ENCODE results near the gene YES1.
A peak's percentile ranks its signal among the peaks of the same experiment; 100 is the strongest.
"Not testable (repeated sequence)": the region's sequence is repeated elsewhere in the genome, so short reads cannot be mapped to it uniquely, and the experiment has no call there.

Gene YES1

DNA sequence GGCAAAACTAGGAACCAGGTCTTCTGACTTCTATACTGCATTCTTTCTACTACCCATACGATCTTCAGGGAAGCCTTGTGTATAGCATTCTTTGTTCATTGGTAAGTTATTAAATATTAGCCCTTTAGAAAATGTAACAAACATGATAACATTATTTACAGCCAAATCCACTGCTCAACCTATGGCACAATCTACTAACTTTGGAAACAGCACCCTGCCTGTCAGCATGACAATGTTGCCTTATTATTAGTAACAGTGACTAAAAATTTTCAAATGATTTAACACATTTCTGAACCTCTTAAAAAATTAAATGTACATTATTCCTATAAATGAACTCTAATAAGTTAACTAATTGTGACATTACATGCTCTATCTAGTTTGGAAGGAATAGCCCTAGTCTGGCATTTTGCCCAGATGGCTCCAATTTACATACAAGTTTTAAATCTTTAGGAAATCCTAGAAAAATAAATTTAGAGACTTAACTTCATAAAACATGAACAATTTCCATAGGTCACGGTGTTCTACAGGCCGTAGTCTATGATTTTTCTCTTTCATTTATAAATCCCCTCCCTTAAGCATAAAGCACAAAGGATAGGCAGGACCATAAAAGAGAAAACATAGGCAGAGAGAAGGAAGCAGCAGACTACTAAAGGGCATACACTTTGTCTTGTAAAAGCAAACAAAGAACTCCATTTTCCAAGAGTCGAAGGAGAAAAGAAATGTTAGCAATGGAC, 33.7 kb downstream of the YES1 start:
- no peak for DNase-seq

GRCh38 chr18:777021-777420, 35.0 kb downstream of the YES1 start:
- no peak for DNase-seq

- not testable (repeated sequence) for DNase-seq
Observed at GRCh38 chr18:776044-776443, 36.0 kb downstream of the YES1 start.

DNA sequence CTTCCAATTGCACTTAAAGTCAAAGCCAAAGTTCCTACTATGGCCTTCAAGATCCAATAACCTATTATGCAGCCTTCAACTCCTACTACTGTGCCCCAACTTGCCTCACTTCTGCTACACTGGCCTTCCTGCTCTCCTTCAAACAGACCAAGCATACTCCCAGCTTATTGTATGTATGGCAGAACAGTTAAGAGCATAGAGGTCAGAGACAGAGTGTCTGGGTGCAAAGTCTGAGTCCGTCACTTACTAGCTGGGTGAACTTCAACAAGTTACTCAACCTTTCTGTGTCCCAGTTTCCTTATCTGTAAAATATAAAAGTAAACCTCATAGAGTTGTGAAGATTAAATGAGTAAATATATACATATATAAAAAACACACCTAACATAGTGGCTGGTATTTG, 37.2 kb downstream of the YES1 start:
- DNase-seq: no peak

GRCh38 chr18:773980-774624, 37.9 kb downstream of the YES1 start:
- DNase-seq: no peak

- DNase-seq: no peak
Observed at GRCh38 chr18:770583-770961, 41.5 kb downstream of the YES1 start.

- DNase-seq: no peak
Observed at GRCh38 chr18:767961-768360, 44.1 kb downstream of the YES1 start.

DNA sequence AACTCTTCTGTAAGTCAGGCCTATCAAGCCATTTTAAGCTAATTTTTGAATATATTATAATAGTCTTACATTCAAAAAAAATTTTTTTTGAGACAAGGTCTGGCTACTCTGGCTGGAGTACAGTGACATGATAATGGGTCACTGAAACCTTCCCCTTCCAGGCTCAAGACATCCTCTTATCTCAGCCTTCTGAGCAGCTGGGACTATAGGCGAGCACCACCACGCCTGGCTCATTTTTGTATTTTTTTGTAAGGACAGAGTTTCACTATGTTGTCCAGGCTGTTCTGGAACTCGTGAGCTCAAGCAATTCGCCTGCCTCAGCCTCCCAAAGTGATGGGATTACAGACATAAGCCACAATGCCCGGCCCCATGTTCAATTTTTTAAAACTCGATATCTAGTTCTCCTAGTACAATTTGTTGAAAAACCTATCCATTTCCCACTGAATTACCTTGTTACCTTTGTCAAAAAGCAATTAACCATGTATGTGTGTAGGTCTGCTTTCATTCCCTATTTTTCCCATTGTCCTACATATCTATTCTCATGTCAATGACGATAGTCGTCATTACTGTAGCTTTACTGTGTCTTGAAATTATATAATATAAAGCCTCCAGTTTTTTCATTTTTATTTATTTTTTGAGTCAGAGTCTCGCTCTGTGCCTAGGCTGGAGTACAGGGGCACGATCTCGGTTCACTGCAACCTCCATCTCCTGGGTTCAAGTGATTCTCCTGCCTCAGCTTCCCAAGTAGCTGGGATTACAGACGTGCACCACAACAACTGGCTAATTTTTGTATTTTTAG, 44.8 kb downstream of the YES1 start:
- no peak for DNase-seq

GRCh38 chr18:766550-766860, 45.5 kb downstream of the YES1 start:
- no peak for DNase-seq

GRCh38 chr18:765764-766549, 46.1 kb downstream of the YES1 start:
- DNase-seq: no peak

DNA sequence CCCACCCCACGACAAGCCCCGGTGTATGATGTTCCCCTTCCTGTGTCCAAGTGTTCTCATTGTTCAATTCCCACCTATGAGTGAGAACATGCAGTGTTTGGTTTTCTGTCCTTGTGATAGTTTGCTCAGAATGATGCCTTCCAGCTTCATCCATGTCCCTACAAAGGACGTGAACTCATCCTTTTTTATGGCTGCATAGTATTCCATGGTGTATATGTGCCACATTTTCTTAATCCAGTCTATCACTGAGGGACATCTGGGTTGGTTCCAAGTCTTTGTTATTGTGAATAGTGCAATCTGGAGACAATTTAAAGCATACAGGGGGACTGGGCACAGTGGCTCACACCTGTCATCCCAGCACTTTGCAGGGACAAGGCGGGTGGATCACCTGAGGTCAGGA, 52.2 kb downstream of the YES1 start:
- DNase-seq: not testable (repeated sequence)

- no peak for DNase-seq
Observed at GRCh38 chr18:755506-755905, 56.5 kb downstream of the YES1 start.

- no peak for DNase-seq
Observed at GRCh38 chr18:754656-755055, 57.4 kb downstream of the YES1 start.

DNA sequence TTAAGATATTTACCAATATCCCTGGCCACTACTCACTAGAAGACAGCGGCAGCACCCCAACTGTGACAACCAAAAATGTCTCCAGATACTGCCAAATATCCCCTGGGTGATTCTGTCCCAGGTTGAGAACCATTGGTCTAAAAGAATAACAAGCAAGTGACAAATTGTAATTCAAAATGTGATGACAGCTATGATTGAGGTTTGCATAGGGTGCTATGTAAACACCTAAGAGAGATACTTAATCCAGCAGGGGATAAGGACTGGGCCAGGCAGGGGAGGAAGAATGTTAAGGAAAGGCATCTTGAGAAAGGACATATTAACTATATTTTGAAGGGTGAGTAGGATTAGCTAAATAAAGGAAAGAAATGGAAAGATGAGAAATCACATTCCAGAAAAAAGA, 61.6 kb downstream of the YES1 start:
- no peak for DNase-seq

- no peak for DNase-seq
Observed at GRCh38 chr18:744832-745597, 67.0 kb downstream of the YES1 start.

GRCh38 chr18:741931-742512, 70.0 kb downstream of the YES1 start:
- DNase-seq: peak; percentile 67

- no peak for DNase-seq
Observed at GRCh38 chr18:732371-732770, 79.7 kb downstream of the YES1 start.

GRCh38 chr18:731185-731584, 80.9 kb downstream of the YES1 start:
- DNase-seq: no peak

DNA sequence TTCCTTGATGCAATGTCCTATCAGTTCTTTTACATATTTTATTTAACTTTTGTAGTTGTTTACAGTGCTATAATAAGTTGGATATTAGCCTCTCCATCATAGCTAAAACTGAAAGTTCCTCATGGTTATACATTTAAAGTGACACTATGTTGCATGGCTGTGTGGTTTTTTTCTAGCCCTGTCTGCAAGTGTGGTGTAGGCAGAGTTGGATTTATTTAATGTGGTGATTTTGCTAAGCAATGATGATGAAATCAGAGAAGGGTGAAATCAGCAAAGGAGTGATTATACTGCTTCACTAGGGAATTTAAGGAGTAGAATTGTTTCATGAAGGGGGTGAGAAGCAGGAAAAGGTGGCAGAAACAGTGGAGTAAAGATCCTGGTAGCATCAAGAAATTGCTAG, 81.3 kb downstream of the YES1 start:
- DNase-seq: no peak

DNA sequence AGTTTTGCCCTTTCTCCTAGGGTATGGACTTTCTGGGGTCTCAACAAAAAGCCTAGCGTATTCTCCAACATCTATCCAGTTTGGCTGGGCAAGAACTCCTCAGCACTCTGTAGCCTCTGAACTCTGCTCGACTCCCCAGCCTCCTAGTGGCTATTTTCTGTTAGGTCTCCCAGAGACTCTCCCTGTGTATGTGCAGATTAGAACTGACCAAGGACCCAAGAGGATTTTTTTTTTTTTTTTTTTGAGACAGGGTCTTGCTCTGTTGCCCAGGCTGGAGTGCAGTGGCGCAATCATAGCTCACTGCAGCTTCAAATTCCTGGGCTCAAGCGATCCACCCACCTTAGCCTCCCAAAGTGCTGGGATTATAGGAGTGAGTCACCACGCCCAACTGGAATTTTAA, 81.9 kb downstream of the YES1 start:
- not testable (repeated sequence) for DNase-seq

DNA sequence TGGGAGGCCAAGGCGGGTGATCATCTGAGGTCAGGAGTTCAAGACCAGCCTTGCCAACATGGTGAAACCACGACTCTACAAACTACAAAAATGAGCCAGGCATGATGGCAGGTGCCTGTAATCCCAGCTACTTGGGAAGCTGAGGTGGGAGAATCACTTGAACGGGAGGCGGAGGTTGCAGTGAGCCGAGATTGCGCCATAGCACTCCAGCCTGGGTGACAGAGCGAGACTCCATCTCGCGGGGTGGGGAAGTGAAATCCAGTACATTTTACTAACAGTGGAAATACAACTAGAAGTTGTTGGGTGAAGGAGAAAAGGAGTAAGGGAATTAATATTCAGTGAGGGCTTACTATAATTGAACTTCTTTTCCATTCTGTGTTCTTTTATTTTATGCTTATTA, 86.4 kb downstream of the YES1 start:
- no peak for DNase-seq

DNA sequence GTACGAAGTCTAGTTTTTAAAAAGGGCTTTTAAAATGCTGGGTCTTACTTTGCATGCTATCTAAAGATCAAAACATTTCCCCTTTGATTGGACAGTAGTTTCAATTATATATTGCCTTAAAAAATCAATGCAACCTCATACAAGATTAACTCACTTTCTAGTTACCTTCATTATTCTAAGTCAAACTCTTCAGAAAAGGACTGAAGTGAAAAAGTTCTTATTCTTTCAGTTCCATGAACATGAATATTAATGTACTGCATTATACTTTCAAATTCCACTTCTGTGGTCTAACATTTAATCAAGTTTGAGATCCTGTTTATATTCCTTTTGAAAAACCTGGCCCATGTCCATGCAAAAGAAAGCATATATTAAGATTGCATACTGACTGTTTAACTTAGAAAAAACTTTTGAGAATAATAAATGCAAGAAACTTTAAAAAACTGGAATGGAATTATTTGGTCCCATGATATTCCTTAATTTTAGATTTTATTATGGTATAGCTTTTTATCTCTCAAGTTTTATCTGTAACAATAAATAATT, 88.4 kb downstream of the YES1 start:
- no peak for DNase-seq
